T47D (cell line): ENCODE measurements around the gene KCNK16.
A peak's percentile ranks its signal among the peaks of the same experiment; 100 is the strongest.

Experiments
- DNase-seq, 2 experiments: peaks; one replicate each; pipeline versions ENCODE4 v3.0.0 to v3.0.0-alpha.2; 2011 to 2012; ENCODE audit warnings: low read depth in 1 of 2, low spot score in 1 of 2
- JUND ChIP-seq: IDR thresholded peaks from 2 replicates; pipeline ENCODE4 v1.6.1; 2012; ENCODE audit warnings: low read depth
- in situ Hi-C: cut with HindIII; loops from 2 replicates; pipeline ENCODE4 v1.10.0; 2016; ENCODE audit warnings: low sequenced_read_pairs, low pct_unique_long_range_greater_than_20kb

The KCNK16 gene

GRCh38 chr6:39353698-39354315, 31.3 kb upstream of the KCNK16 start:
- in situ Hi-C loops: no loop called here
- no peak for DNase-seq
- no peak for TF ChIP-seq JUND

DNA sequence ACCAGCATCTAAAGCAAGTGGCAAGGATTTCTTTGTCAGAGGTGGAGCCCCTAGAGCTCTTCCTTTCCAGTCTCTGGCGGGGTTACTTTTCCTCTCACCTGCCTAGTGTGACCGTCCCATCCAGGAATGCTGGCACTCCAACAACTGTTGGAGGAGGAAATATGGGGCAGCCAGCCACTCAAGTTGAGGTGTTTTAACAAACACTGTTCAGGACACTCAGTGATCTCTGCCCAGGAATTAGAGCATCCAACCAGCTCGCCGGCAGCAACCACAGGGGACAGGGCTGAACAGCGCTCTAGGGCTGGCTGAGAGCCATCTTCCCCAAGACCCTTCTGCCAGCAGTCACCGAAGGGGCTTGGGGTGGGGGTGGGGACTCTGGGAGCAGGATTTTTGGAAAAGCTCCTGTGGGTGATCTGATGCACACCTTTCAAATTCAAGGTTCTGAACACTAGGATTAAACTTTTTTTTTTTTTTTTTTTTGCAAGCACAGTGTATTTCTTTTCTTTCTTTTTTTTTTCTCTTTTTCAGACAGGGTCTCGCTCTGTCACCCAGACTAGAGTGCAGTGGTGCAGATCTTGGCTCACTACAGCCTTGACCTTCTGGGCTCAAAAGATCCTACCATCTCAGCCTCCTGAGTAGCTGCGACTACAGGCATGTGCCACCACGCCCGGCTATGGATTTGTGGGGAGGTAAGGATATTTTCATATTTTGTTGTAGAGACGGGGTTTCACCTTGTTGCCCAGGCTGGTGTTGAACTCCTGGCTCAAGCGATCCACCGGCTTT, 28.4 kb upstream of the KCNK16 start:
- in situ Hi-C loops: no loop called here
- no peak for TF ChIP-seq JUND
- no peak for DNase-seq

- in situ Hi-C loops: no loop called here
- no peak for DNase-seq
These were observed 26.2 kb upstream of the KCNK16 start for GRCh38 chr6:39348740-39349139.

GRCh38 chr6:39347906-39348585, 25.5 kb upstream of the KCNK16 start:
- DNase-seq: peak; percentile 75 to 92
- in situ Hi-C loops: no loop called here
- TF ChIP-seq JUND: no peak

More at GRCh38 chr6:39348740-39349139, 26.2 kb upstream of the KCNK16 start:
- TF ChIP-seq JUND: no peak

- no peak for TF ChIP-seq JUND
- no peak for DNase-seq
- in situ Hi-C loops: no loop called here
These were observed 24.7 kb upstream of the KCNK16 start for GRCh38 chr6:39347206-39347605.

GRCh38 chr6:39344821-39345280, 22.3 kb upstream of the KCNK16 start:
- in situ Hi-C loops: no loop called here
- DNase-seq: no peak
- no peak for TF ChIP-seq JUND

- no peak for DNase-seq
- in situ Hi-C loops: no loop called here
- TF ChIP-seq JUND: no peak
These were observed 20.9 kb upstream of the KCNK16 start for GRCh38 chr6:39343396-39343870.

GRCh38 chr6:39342692-39343395, 20.3 kb upstream of the KCNK16 start:
- no peak for DNase-seq
- TF ChIP-seq JUND: no peak
- in situ Hi-C loops: no loop called here

DNA sequence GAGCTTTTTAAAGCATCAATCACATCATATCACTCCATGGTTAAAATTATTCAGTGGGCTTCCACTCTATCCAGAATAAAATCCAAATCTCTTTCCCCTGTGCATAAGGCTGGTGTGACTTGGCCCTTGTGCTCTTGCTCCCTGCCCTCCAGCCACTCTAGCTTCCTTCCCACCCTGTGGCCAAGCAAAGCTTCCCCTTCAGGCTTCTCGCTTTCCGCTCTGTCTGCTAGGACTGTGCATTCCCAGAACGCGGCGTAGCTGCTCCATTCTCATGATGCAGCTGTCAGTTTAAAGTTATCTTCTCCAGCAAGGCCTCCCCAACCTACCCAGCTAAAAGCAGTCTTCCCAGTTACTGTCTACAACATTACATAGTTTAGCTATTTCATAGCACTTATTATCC, 19.4 kb upstream of the KCNK16 start:
- no peak for DNase-seq
- no peak for TF ChIP-seq JUND
- in situ Hi-C loops: no loop called here

- TF ChIP-seq JUND: no peak
- in situ Hi-C loops: no loop called here
- no peak for DNase-seq
These were observed 18.9 kb upstream of the KCNK16 start for GRCh38 chr6:39341352-39341751.

GRCh38 chr6:39339868-39340550, 17.5 kb upstream of the KCNK16 start:
- no peak for TF ChIP-seq JUND
- in situ Hi-C loops: no loop called here
- DNase-seq: no peak
